Kidney (tissue), 14 donors: ENCODE results near the gene GAL3ST3. TPM values are rescaled to one million over a fixed set of nuclear protein-coding genes. Genes with fewer than 3 reads are reported as not detected.

Experiments
- DNase-seq, 5 donors: peaks; one replicate each; pipeline ENCODE4 v3.0.0-alpha.2; 2013 to 2020
- FAIRE-seq: peaks from 2 replicates; lab custom pipeline; 2012; peaks lifted over from hg19 to GRCh38; lab: Jason Lieb, UNC
- H3K27ac ChIP-seq, 2 donors: one replicate each; pipeline ENCODE4 v1.7.0; 2013; ENCODE audit warnings: low read depth in 2 of 2, low read length in 2 of 2, inconsistent platforms in 1 of 2
- H3K27me3 ChIP-seq: one replicate; pipeline ENCODE4 v1.7.1; 2013; ENCODE audit warnings: low read length, inconsistent platforms; ENCODE audit not compliant: control insufficient read depth, insufficient read depth
- H3K36me3 ChIP-seq, 3 donors: one replicate each; pipeline versions ENCODE4 v1.7.0 to v1.7.1; 2013; ENCODE audit warnings: low read length in 3 of 3, control low read depth in 1 of 3, inconsistent platforms in 1 of 3; ENCODE audit not compliant: insufficient read depth in 3 of 3, control insufficient read depth in 2 of 3
- H3K4me1 ChIP-seq, 3 donors: one replicate each; pipeline versions ENCODE4 v1.7.0 to v1.7.1; 2013; ENCODE audit warnings: low read length in 3 of 3, inconsistent platforms in 1 of 3, low read depth in 1 of 3; ENCODE audit not compliant: control insufficient read depth in 2 of 3, insufficient read depth in 2 of 3
- H3K4me3 ChIP-seq, 3 donors: one replicate each; pipeline versions ENCODE4 v1.7.0 to v1.8.1; 2013; ENCODE audit warnings: low read length in 3 of 3, control low read depth in 1 of 3, inconsistent platforms in 1 of 3
- H3K9ac ChIP-seq, 3 donors: one replicate each; pipeline versions ENCODE4 v1.7.0 to v1.7.1; 2013; ENCODE audit warnings: low read length in 3 of 3, control low read depth in 1 of 3, inconsistent platforms in 1 of 3
- H3K9me3 ChIP-seq, 3 donors: one replicate each; pipeline versions ENCODE4 v1.7.0 to v1.7.1; 2013; ENCODE audit warnings: low read length in 3 of 3, control low read depth in 1 of 3, inconsistent platforms in 1 of 3; ENCODE audit not compliant: control insufficient read depth in 2 of 3, insufficient read depth in 1 of 3
- intact Hi-C: fragments of 100-400 bp; cut with DNase I; formaldehyde crosslinking; loops from one replicate; pipeline ENCODE4 v1.11.1; 2022
- polyA plus RNA-seq: library from polyadenylated mRNA; stranded (reverse); fragments of 350-450 nt; fragmentation: Illumina TruSeq; extraction: RNeasy Lipid Tissue Mini Kit (QIAGEN cat#74804); gene quantifications from one replicate; pipeline ENCODE4 v1.2.3, GENCODE V29; 2014; ENCODE audit warnings: low read depth, low replicate concordance; ENCODE audit not compliant: insufficient read depth
- total RNA-seq: library from RNA; stranded (reverse); fragmentation: NEBNext Ultra II Directional; extraction: Animal tissue kit (Norgen Biotek cat#: 25700); gene quantifications from one replicate; pipeline ENCODE4 v1.2.1, GENCODE V29; 2021
- TF ChIP-seq, protein P1 (sequence below): IDR thresholded peaks from 3 replicates; pipeline ENCODE4 v1.5.1; 2012; ENCODE audit warnings: mild to moderate bottlenecking, moderate library complexity, borderline replicate concordance; ENCODE audit not compliant: insufficient read depth; ENCODE audit errors: extremely low read depth
- donor health status: control.
- donor health status: control.
- donor health status: control.
- donor health status: control.
- donor health status: control.
- donor health status: DM: yes; HTN: yes; CAD: no.
- donor health status: Normal renal cell carcinoma (clear cell type).

The GAL3ST3 gene
- total and polyA plus RNA-seq, 2 donors from 2014 or later, result 2.5 to 7.6 TPM

DNA sequence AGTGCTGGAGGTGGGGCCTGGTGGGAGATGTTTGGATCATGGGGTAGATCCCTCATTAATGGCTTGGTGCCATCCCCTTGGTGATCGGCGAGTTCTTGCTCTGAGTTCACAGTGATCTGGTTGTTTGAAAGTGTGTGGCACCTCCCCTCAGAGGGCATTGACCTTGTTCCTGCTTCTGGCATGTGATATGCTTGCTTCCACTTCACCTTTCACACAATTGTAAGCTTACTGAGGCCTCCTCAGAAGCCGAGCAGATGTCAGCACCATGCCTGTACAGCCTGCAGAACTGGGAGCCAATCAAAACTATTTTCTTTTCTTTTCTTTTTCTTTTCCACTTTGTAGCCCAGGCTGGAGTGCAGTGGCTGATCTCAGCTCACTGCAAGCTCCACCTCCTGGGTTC is 11.6 kb downstream of the GAL3ST3 start:
- intact Hi-C loops, result no loop called here
- Histone ChIP-seq H3K27ac (no peak overlapping the region), H3K27me3 (no peaks in the 10 kb centered on the region), H3K4me3 (no peak overlapping the region), H3K36me3 (no peaks in the 10 kb centered on the region), H3K4me1 (no peaks in the 10 kb centered on the region), H3K9me3 (no peaks in the 10 kb centered on the region), H3K9ac (no peak overlapping the region)
- FAIRE-seq (no peak), DNase-seq (no peak)
- TF ChIP-seq, protein P1, sequence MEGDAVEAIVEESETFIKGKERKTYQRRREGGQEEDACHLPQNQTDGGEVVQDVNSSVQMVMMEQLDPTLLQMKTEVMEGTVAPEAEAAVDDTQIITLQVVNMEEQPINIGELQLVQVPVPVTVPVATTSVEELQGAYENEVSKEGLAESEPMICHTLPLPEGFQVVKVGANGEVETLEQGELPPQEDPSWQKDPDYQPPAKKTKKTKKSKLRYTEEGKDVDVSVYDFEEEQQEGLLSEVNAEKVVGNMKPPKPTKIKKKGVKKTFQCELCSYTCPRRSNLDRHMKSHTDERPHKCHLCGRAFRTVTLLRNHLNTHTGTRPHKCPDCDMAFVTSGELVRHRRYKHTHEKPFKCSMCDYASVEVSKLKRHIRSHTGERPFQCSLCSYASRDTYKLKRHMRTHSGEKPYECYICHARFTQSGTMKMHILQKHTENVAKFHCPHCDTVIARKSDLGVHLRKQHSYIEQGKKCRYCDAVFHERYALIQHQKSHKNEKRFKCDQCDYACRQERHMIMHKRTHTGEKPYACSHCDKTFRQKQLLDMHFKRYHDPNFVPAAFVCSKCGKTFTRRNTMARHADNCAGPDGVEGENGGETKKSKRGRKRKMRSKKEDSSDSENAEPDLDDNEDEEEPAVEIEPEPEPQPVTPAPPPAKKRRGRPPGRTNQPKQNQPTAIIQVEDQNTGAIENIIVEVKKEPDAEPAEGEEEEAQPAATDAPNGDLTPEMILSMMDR, result no peak

DNA sequence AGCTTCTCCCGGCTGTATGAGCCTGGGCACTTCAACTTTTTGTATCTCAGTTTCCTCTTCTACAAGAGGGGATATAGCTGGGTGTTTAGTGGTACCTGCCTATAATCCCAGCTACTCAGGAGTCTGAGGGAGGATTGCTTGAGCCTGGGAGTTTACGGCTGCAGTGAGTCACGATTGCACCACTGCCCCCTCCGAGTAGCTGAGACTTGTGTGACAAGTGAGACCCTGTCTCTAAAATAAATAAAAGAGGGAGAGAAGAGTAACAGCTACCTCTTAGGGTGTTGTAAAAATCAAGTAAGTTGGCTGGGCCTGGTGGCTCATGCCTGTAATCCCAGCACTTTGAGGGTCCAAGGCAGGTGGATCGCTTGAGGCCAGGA is 12.6 kb downstream of the GAL3ST3 start:
- Histone ChIP-seq H3K9ac (no peak overlapping the region), H3K9me3 (no peaks in the 10 kb centered on the region), H3K4me3 (no peak overlapping the region), H3K27me3 (no peaks in the 10 kb centered on the region), H3K4me1 (no peaks in the 10 kb centered on the region), H3K36me3 (no peaks in the 10 kb centered on the region), H3K27ac (no peak overlapping the region)
- intact Hi-C loops, result no loop called here
- no peak for DNase-seq
- no peak for FAIRE-seq
- TF ChIP-seq, protein P1, result no peak

DNA sequence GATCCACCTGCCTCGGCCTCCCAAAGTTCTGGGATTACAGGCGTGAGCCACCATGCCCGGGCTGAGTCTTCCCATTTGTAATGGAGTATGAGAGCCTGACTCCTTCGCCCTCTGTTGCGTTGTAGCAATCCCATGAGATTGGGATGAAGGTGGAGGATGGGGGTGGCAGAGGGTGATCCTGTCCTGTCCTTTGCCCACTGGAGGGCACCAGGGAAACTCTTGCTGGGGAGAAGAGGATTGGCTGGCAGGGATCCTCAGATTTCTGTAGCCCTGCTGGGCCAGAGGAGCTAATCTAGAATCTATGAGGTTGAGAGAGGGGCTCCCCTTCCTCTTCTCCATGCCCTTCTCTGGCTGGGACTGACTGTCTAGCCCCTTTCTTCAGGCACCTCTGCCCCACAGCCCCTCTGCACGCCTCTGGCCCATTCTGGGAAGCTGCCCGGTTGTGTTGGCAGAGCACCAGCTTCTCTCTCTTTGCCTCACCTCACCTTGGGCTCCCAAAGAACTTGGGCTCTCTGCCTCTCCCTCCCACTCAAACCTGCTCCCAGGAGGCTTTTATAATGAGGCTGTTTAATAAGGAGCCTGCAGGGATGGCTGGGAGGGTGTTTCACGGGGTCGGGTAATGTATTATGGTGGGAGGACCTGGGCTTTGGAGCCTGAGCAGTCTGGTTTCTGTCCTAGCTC is 13.2 kb downstream of the GAL3ST3 start:
- Histone ChIP-seq H3K27me3 (no peaks in the 10 kb centered on the region), H3K9ac (no peak overlapping the region), H3K9me3 (no peaks in the 10 kb centered on the region), H3K27ac (no peak overlapping the region), H3K4me3 (no peak overlapping the region), H3K36me3 (no peaks in the 10 kb centered on the region), H3K4me1 (no peaks in the 10 kb centered on the region)
- no peak for FAIRE-seq
- TF ChIP-seq, protein P1, result no peak
- intact Hi-C loops, result no loop called here
- DNase-seq, result no peak
